GM12891 (cell line): Measurements from ENCODE around the gene NCAPH2.
A peak's percentile ranks its signal among the peaks of the same experiment; 100 is the strongest.

Experiments used
- POLR2A ChIP-seq: IDR thresholded peaks from 2 replicates; pipeline ENCODE4 v1.6.1; 2011; ENCODE audit warnings: low read depth, low read length, control low read depth
- POLR2AphosphoS5 ChIP-seq: IDR thresholded peaks from 2 replicates; pipeline ENCODE4 v1.6.1; 2011; ENCODE audit warnings: low read depth, low read length, control low read depth
- POU2F2 ChIP-seq: IDR thresholded peaks from 2 replicates; pipeline ENCODE4 v1.6.1; 2011; ENCODE audit warnings: low read depth, mild to moderate bottlenecking, control low read depth, low read length, moderate library complexity
- SPI1 ChIP-seq: IDR thresholded peaks from 2 replicates; pipeline ENCODE4 v1.6.1; 2011; ENCODE audit warnings: low read depth, low read length, control low read depth
- TAF1 ChIP-seq: IDR thresholded peaks from 2 replicates; pipeline ENCODE4 v1.6.1; 2011; ENCODE audit warnings: low read depth, low read length, control low read depth

DNA sequence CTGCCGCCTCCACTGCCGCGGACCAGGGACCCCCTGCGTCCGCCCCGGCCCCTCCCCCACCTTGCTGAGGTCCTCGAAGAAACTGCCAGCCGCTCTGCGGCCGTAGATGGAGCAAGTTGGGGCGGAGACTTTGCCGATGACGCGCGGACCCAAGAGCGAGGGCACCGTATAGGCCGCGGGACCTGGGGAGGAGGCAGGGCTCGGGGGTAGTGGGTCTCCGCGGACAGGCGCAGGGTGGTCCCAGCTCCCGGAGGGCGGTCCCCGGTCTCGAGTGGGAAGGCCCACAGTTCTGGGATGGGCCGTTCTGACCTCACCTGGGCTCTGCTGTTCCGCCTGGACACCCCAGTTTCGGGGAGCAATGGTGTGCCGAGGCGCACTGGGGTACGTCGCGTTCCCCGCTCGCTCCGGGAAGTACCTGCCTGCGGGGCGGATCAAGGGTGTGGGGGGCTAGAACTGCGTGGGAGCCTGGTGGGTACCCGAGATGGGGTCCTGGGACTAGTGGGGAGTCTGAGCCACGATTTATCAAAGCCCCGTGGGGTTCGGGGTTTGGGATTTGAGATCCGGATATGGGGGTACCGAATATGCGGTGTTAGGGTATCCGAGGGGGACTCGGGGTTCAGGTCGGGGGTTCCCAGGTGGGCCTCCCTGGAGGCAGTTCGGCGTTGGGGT lies 23.0 kb downstream of the NCAPH2 start:
- TF ChIP-seq SPI1 (no peak), POLR2AphosphoS5 (peak; percentile 88), POLR2A (peak; percentile 75), TAF1 (no peak; the same call in 1 of the 2 replicates), POU2F2 (no peak; the same call in 1 of the 2 replicates)
